Measurements from ENCODE around the gene OR52R1. TPM values are rescaled to one million over a fixed set of nuclear protein-coding genes. Genes with fewer than 3 reads are reported as not detected.
"Not testable (repeated sequence)": the region's sequence is repeated elsewhere in the genome, so short reads cannot be mapped to it uniquely, and the experiment has no call there.

OR52R1 gene
- total RNA-seq = not detected

DNA sequence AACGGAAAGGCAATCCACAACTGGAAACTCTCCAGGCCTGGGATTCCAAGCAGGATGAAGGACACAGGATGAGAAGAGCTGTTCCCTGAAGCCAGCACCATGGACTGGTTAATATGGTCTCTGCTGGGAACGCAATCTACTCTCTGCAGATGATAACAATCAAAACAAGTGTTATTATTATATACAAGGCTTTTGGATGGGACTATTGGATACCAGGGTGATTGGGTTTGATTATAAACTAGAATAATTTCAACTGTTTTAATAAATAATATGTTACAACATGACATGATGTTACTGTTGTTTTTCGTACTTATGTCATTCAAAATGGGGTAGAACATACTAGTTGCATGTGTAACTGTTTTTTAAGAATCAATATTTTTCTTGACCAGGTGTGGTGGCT lies at the start of gene OR52R1:
TSS of gene OR52R1 (minus strand) at position 101 of the 400 bp plus-strand sequence. CDS start at position 101, 0 bp downstream.
- CTCF ChIA-PET = no interaction called here
- intact Hi-C loops (cut with micrococcal nuclease) = no loop called here
- H3K27me3 Mint-ChIP-seq (ENCODE audit: low read depth) = peaks cover 3% of the 10 kb centered on the region
- no peaks in the 10 kb centered on the region for H3K4me1 Mint-ChIP-seq (ENCODE audit: low read depth)
- DNase-seq = no peak
- no peak within 1 kb of the TSS for H3K4me3 Mint-ChIP-seq
- H3K27ac Mint-ChIP-seq = no peak within 1 kb of the TSS
- H3K36me3 Mint-ChIP-seq (ENCODE audit: low read depth) = no peaks in the 10 kb centered on the region
- no peaks in the 10 kb centered on the region for H3K9me3 Mint-ChIP-seq

DNA sequence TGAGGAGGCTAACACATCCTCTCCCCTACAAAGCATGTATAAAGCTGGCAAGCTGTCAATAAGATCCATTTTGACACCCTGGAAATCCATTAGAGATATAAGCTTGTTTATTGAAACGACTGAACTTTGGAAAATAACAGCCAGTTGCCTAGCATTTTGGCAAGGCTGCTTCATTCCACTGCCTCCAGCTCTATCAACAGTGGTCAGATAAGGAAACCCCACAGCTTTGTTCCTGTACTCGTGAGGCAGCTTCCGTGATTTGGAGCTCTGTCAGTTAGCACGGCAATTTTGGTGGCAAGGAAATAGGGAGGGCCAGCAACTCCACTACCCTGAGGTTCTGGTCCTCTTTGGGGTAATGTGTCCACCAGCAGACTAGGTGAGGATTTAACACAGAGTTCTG lies 46.9 kb upstream of the OR52R1 start:
- no peaks in the 10 kb centered on the region for H3K9me3 Mint-ChIP-seq
- CTCF ChIA-PET = no interaction called here
- H3K4me1 Mint-ChIP-seq (ENCODE audit: low read depth) = no peaks in the 10 kb centered on the region
- H3K4me3 Mint-ChIP-seq = no peak overlapping the region
- H3K27ac Mint-ChIP-seq = no peak overlapping the region
- peaks cover 8% of the 10 kb centered on the region for H3K27me3 Mint-ChIP-seq (ENCODE audit: low read depth)
- no peaks in the 10 kb centered on the region for H3K36me3 Mint-ChIP-seq (ENCODE audit: low read depth)
- intact Hi-C loops (cut with micrococcal nuclease) = no loop called here
- no peak for DNase-seq

DNA sequence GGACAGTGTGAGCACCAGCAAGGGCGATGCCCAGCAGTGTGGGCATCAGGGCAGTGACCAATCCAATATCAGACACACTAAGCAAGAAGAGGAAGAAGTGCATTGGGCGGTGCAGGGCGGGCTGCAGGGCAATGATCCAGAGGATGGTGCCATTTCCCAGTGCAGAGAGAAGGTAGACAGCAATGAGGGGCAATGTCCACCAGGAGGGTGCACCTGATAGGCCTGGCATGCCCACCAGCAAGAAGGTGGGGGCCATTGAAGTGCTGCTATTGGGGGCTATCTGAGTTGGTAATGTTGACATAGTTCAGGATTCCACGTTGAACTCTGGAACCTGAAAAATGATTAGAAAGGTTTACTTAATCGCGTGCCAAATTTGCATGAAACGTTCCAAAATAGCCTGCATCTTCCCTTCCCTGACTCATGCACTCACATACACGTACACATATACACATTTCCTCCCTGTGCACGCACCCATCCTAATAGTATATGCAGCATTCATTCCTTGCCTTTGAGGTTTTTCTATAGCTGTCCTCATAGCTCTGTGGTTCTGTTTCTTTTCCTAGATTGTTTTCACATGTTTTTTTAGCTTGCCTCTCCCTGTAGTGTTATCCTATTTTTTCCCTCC lies 44.8 kb upstream of the OR52R1 start, which contains the start of gene OR51S1:
TSS of gene OR51S1 (minus strand) at position 301 of the 625 bp plus-strand sequence. CDS start at position 301, 0 bp downstream.
- Mint-ChIP-seq H3K4me3 (no peak within 1 kb of the TSS), H3K27ac (no peak within 1 kb of the TSS), H3K4me1 (ENCODE audit: low read depth) (no peaks in the 10 kb centered on the region), H3K27me3 (ENCODE audit: low read depth) (peaks cover 8% of the 10 kb centered on the region), H3K9me3 (no peaks in the 10 kb centered on the region), H3K36me3 (ENCODE audit: low read depth) (no peaks in the 10 kb centered on the region)
- intact Hi-C loops (cut with micrococcal nuclease) = no loop called here
- no peak for DNase-seq
- CTCF ChIA-PET = no interaction called here

DNA sequence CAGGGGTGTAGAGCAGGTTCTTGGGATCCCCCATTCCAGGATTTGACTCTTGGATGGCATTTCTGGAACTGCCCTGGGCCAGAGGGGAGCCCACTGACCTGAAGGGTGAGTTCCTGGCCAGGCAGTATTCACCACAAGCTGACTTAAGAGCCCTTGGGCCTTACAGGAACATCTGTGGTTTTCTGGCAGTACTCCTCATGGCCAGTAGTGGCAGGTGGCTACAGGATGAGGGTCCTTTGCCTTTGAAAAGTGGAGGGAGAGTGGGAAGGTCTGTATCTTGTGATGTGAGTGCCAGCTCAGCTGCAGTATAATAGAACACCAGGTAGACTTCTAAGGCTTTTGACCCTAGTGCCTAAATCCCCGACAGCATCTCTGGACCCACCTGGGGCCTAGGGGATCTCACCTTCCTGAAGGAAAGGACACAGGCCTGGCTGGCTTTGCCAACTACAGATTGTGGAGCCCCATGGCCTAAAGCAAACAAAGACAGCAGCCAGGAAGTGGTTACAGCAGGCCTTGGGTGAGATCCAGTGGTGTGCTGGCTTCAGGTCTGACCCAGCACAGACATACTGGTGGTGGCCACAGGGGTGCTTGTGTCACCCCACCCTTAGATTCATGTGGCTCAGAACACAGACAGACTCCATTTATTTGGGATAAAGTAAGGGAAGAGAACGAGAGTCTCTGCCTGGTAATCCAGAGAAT lies 35.8 kb upstream of the OR52R1 start:
- CTCF ChIA-PET = no interaction called here
- intact Hi-C loops (cut with micrococcal nuclease) = no loop called here

DNA sequence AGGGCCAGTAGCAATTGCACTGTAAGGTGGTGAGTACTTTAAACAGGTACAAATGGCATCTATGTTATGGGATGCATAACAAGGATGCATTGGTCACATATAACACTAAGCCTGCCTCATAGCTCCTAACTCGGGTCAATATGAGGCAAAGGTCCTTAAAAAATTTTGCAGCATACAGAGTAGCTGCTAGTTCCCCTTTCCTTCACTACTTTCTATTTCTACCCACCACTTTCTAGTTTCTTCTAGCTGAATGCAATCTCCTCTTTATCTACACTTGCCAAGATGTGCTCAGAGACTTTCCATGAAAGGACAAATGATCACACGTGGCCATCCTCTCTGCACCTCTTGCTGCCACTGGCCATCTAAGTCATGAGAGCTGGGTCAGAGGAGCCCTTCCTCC lies 26.7 kb upstream of the OR52R1 start:
- no peak overlapping the region for H3K27ac Mint-ChIP-seq
- no peaks in the 10 kb centered on the region for H3K36me3 Mint-ChIP-seq (ENCODE audit: low read depth)
- H3K9me3 Mint-ChIP-seq = no peaks in the 10 kb centered on the region
- DNase-seq = no peak
- intact Hi-C loops (cut with micrococcal nuclease) = no loop called here
- peaks cover 6% of the 10 kb centered on the region for H3K27me3 Mint-ChIP-seq (ENCODE audit: low read depth)
- H3K4me1 Mint-ChIP-seq (ENCODE audit: low read depth) = no peaks in the 10 kb centered on the region
- CTCF ChIA-PET = interaction anchor here (0.8 kb wide), 1 partner anchor 43 kb away, joined by 3 read pairs; no protein-coding TSS in a partner anchor
- H3K4me3 Mint-ChIP-seq = no peak overlapping the region

More for the DNA sequence above, 35.8 kb upstream of the OR52R1 start:
- Mint-ChIP-seq H3K9me3 (no peaks in the 10 kb centered on the region), H3K4me3 (no peak overlapping the region), H3K36me3 (ENCODE audit: low read depth) (no peaks in the 10 kb centered on the region), H3K4me1 (ENCODE audit: low read depth) (no peaks in the 10 kb centered on the region), H3K27ac (no peak overlapping the region), H3K27me3 (ENCODE audit: low read depth) (no peaks in the 10 kb centered on the region)
- no peak for DNase-seq

DNA sequence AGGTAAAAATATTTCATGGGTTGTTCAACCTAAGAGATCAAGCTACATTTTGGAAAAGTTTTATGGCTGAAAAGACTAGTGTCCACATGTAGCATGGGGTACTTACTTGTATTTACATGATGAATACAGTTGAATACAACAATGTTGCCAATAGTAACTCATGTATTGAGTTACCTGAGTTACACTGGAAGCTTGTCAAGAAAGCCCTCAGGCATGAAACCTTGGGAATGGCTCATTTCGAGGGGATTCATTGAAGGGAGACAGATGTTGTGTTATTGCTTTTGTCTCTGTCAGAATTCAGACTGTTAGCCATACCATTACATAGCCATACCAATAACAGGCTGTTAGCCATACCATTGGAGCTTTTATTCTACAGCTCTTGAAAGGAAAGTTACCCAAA lies 26.2 kb upstream of the OR52R1 start:
- Mint-ChIP-seq H3K9me3 (no peaks in the 10 kb centered on the region), H3K4me1 (ENCODE audit: low read depth) (no peaks in the 10 kb centered on the region), H3K4me3 (no peak overlapping the region), H3K36me3 (ENCODE audit: low read depth) (no peaks in the 10 kb centered on the region), H3K27ac (no peak overlapping the region), H3K27me3 (ENCODE audit: low read depth) (peaks cover 6% of the 10 kb centered on the region)
- CTCF ChIA-PET = interaction anchor here (0.8 kb wide), 1 partner anchor 42 kb away, joined by 3 read pairs; no protein-coding TSS in a partner anchor
- intact Hi-C loops (cut with micrococcal nuclease) = no loop called here
- no peak for DNase-seq

DNA sequence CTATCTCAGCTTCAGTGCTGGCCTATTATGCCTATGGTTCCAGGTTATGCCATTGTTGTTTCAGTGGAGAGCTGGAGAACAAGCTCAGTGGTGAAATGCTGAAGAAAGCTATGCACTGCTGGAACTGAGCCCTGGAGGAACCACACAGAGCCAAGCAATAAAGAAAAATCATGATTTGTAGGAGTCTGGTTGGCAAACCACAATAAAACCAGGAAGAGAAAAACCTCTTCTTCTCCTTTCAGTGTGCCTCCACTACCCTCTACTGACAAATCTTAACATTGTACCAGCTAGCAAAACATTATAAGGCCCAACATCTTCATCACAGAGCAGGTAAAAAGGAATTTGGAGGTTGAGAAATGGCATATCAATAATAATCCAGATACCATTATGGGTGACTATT lies 22.2 kb upstream of the OR52R1 start:
- Mint-ChIP-seq H3K4me1 (ENCODE audit: low read depth) (no peaks in the 10 kb centered on the region), H3K27me3 (ENCODE audit: low read depth) (peaks cover 8% of the 10 kb centered on the region), H3K27ac (no peak overlapping the region), H3K36me3 (ENCODE audit: low read depth) (no peaks in the 10 kb centered on the region), H3K9me3 (no peaks in the 10 kb centered on the region), H3K4me3 (no peak overlapping the region)
- CTCF ChIA-PET = interaction anchor here (0.6 kb wide), 1 partner anchor 199 kb away, joined by 4 read pairs; no protein-coding TSS in a partner anchor
- intact Hi-C loops (cut with micrococcal nuclease) = loop anchor here (1.0 kb wide), 1 partner anchor 189 kb away; the partner anchor contains the start of gene OR51D1
- DNase-seq = no peak

DNA sequence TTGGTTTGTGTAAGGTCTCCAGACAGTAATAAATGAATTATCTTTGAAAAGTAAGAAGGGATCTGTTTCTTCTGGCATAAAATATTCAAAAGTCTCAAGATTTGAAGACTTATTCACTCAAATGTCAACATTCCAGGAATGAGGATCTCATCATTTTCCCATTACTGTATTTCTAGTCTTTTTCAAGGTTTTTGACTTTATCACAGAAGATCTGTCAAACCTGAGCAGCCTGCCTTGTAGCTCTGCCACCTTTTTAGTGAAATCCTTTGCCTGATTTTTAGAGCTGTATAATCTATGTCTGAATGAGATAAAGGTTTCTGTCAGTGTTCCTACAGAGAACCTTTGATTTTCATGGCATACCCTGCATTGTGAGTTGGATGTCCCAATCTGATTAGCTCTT lies 21.0 kb upstream of the OR52R1 start:
- intact Hi-C loops (cut with micrococcal nuclease) = no loop called here
- CTCF ChIA-PET = no interaction called here
- no peak for DNase-seq
- Mint-ChIP-seq H3K27ac (no peak overlapping the region), H3K4me3 (no peak overlapping the region), H3K27me3 (ENCODE audit: low read depth) (peaks cover 8% of the 10 kb centered on the region), H3K4me1 (ENCODE audit: low read depth) (no peaks in the 10 kb centered on the region), H3K36me3 (ENCODE audit: low read depth) (no peaks in the 10 kb centered on the region), H3K9me3 (no peaks in the 10 kb centered on the region)

DNA sequence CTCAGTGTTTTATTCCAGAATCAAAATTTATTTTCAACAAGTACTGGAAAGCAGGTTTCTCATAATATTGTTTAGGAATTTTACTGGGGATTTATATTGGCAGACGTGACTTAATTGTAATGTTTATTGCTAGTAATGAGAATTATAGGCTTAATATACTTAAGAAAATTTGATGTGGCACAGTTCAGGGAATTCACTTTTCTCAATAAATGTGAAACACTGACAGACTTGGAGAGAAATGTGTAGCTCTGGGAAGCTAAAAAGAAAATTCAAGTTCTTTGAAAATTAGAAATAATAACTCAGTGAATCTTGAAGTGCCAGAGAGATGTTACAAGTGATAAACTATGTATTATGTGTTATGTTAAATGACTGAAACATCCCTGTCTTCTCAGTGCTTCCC lies 16.8 kb upstream of the OR52R1 start, which contains the start of gene OR51F2:
TSS of gene OR51F2 (plus strand) at position 301 of the 400 bp plus-strand sequence. CDS start 101 bp downstream, outside the sequence.
- CTCF ChIA-PET = no interaction called here
- Mint-ChIP-seq H3K4me1 (ENCODE audit: low read depth) (no peaks in the 10 kb centered on the region), H3K36me3 (ENCODE audit: low read depth) (no peaks in the 10 kb centered on the region), H3K27me3 (ENCODE audit: low read depth) (peaks cover 10% of the 10 kb centered on the region), H3K27ac (no peak within 1 kb of the TSS), H3K4me3 (no peak within 1 kb of the TSS), H3K9me3 (no peaks in the 10 kb centered on the region)
- DNase-seq = no peak
- intact Hi-C loops (cut with micrococcal nuclease) = no loop called here

DNA sequence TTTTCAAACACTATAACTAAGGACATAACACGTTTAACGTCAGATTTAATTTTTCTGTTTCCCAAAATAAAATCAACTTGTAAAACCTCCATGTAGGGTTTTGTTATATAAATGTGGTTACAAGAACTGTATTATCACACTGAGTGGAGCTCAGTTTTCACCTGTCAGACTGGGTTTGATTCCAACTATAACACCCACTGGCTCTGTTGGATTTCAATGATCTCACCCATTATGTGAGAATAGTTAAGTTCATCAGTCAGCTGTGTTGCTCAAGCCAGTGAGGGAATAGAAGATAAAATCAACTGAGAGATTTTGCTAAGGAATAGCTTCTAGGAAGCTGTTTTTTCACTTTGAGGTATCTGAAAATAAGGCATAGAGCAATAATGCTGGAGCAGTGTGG lies 5.1 kb upstream of the OR52R1 start:
- DNase-seq = no peak
- Mint-ChIP-seq H3K4me1 (ENCODE audit: low read depth) (no peaks in the 10 kb centered on the region), H3K36me3 (ENCODE audit: low read depth) (no peaks in the 10 kb centered on the region), H3K27me3 (ENCODE audit: low read depth) (no peaks in the 10 kb centered on the region), H3K27ac (no peak overlapping the region), H3K4me3 (no peak overlapping the region), H3K9me3 (no peaks in the 10 kb centered on the region)
- intact Hi-C loops (cut with micrococcal nuclease) = no loop called here
- CTCF ChIA-PET = interaction anchor here (1.4 kb wide), 1 partner anchor 172 kb away, joined by 4 read pairs; no protein-coding TSS in a partner anchor

DNA sequence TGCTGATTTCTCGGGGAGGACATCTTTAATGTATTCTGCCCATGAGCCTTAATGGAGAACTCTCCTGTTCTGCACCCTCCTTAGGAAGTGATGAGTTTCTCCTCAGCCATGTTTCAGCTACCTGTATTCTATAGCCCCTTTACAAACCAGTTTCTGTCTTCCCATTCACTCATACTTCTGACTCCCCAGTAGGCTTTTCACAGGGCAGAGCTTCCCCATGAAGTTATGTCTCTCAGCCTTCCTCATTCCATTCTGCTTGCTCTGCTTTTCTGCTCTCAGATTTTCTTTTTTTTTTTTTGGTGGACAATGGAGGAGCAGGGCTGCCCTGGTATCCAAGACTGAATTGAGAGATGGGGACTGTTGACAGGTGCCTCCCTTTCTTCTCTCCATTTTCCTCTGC lies 4.3 kb upstream of the OR52R1 start:
- Mint-ChIP-seq H3K27ac (no peak overlapping the region), H3K4me3 (no peak overlapping the region), H3K9me3 (no peaks in the 10 kb centered on the region), H3K4me1 (ENCODE audit: low read depth) (no peaks in the 10 kb centered on the region), H3K36me3 (ENCODE audit: low read depth) (no peaks in the 10 kb centered on the region), H3K27me3 (ENCODE audit: low read depth) (no peaks in the 10 kb centered on the region)
- CTCF ChIA-PET = no interaction called here
- no peak for DNase-seq
- intact Hi-C loops (cut with micrococcal nuclease) = no loop called here

DNA sequence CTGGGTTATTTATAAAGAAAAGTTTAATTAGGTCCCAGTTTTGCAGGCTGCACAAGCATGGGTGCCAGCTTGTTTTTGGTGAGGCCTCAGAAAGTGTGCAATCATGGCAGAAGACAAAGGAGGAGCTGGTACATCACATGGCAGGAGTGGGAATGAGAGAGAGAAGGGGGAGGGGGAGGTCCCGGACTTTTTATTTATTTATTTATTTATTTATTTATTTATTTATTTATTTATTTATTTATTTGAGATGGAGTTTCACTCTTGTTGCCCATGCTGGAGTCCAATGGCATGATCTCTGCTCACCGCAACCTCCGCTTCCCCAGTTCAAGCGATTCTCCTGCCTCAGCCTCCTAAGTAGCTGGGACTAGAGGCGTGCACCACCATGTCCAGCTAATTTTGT lies 2.9 kb downstream of the OR52R1 start:
- H3K27ac Mint-ChIP-seq; CTCF ChIA-PET; H3K9me3 Mint-ChIP-seq; H3K4me1 Mint-ChIP-seq (ENCODE audit: low read depth); H3K4me3 Mint-ChIP-seq; H3K27me3 Mint-ChIP-seq (ENCODE audit: low read depth); intact Hi-C loops (cut with micrococcal nuclease); H3K36me3 Mint-ChIP-seq (ENCODE audit: low read depth); DNase-seq: not testable (repeated sequence)
